Neural progenitor cell (in vitro differentiated cells): ENCODE measurements around the gene RMDN2. TPM values are rescaled to one million over a fixed set of nuclear protein-coding genes. Genes with fewer than 3 reads are reported as not detected.
"Not testable (repeated sequence)": the region's sequence is repeated elsewhere in the genome, so short reads cannot be mapped to it uniquely, and the experiment has no call there.

Source experiments
- DNase-seq: peaks from one replicate; pipeline ENCODE4 v3.0.0-alpha.2; 2016; ENCODE audit warnings: low spot score
- H2AFZ ChIP-seq: fragments of 200-600 bp; sonication (generic); replicated peaks from 2 replicates; pipeline ENCODE4 v1.6.1; 2016; ENCODE audit warnings: antibody characterized with exemption
- H3F3A ChIP-seq: fragments of 200-600 bp; sonication (generic); 2 replicates; pipeline ENCODE4 v1.6.1; 2016; ENCODE audit warnings: antibody characterized with exemption, low read depth
- H3K27ac ChIP-seq: fragments of 200-600 bp; sonication (generic); 2 replicates; pipeline ENCODE4 v1.5.1; 2016; ENCODE audit warnings: mild to moderate bottlenecking
- H3K27me3 ChIP-seq: fragments of 200-600 bp; sonication (generic); 2 replicates; pipeline ENCODE4 v1.6.1; 2016; ENCODE audit warnings: mild to moderate bottlenecking, moderate library complexity
- H3K36me3 ChIP-seq: fragments of 200-600 bp; sonication (generic); 2 replicates; pipeline ENCODE4 v1.5.1; 2016
- H3K4me1 ChIP-seq: fragments of 200-600 bp; sonication (generic); 2 replicates; pipeline ENCODE4 v1.6.1; 2016; ENCODE audit warnings: mixed run types
- H3K4me2 ChIP-seq: fragments of 200-600 bp; sonication (generic); 2 replicates; pipeline ENCODE4 v1.6.1; 2016
- H3K4me3 ChIP-seq: fragments of 200-600 bp; sonication (generic); 2 replicates; pipeline ENCODE4 v1.5.1; 2016
- H3K79me2 ChIP-seq: fragments of 200-600 bp; sonication (generic); 2 replicates; pipeline ENCODE4 v1.6.1; 2016; ENCODE audit warnings: low read depth
- H3K9ac ChIP-seq: fragments of 200-600 bp; sonication (generic); 2 replicates; pipeline ENCODE4 v1.6.1; 2016
- H3K9me3 ChIP-seq: fragments of 200-600 bp; sonication (generic); 2 replicates; pipeline ENCODE4 v1.5.1; 2016; ENCODE audit warnings: low read depth
- H4K20me1 ChIP-seq: fragments of 200-600 bp; sonication (generic); 2 replicates; pipeline ENCODE4 v1.6.1; 2016; ENCODE audit warnings: low read depth
- H3K27ac Mint-ChIP-seq: 3 replicates; pipeline ENCODE4 v1.8.0; 2021; ENCODE audit warnings: mixed read lengths
- H3K27me3 Mint-ChIP-seq: 2 replicates; pipeline ENCODE4 v1.8.0; 2022; ENCODE audit warnings: low read depth, mild to moderate bottlenecking, inconsistent platforms, moderate library complexity, mixed read lengths; ENCODE audit not compliant: insufficient read depth
- H3K36me3 Mint-ChIP-seq: 3 replicates; pipeline ENCODE4 v1.8.0; 2021; ENCODE audit warnings: mixed read lengths
- H3K4me1 Mint-ChIP-seq: 3 replicates; pipeline ENCODE4 v1.8.0; 2021; ENCODE audit warnings: mixed read lengths
- H3K4me3 Mint-ChIP-seq: 3 replicates; pipeline ENCODE4 v1.8.0; 2021; ENCODE audit warnings: mild to moderate bottlenecking, moderate library complexity, mixed read lengths
- H3K9me3 Mint-ChIP-seq: 3 replicates; pipeline ENCODE4 v1.8.0; 2020; ENCODE audit warnings: mixed read lengths
- CTCF ChIP-seq: fragments of 200-600 bp; sonication (generic); IDR thresholded peaks from 2 replicates; pipeline ENCODE4 v1.5.1; 2017; ENCODE audit warnings: antibody characterized with exemption, mild to moderate bottlenecking
- EZH2 ChIP-seq: fragments of 200-600 bp; sonication (generic); IDR thresholded peaks from 2 replicates; pipeline ENCODE4 v1.6.1; 2017; ENCODE audit warnings: antibody characterized with exemption, mild to moderate bottlenecking, moderate library complexity
- EZH2phosphoT487 ChIP-seq: fragments of 200-600 bp; sonication (generic); IDR thresholded peaks from 2 replicates; pipeline ENCODE4 v1.6.1; 2017; ENCODE audit warnings: antibody characterized with exemption
- total RNA-seq: library from RNA; depleted of rRNA; stranded (reverse); fragments of >200 nt; gene quantifications from 2 replicates; pipeline ENCODE4 v1.2.3, GENCODE V29; 2015; ENCODE audit warnings: low replicate concordance

RMDN2 gene
- total RNA-seq, 1 donor from 2014 or later = 10.3 TPM

GRCh38 chr2:38016219-38016618 is 91.1 kb downstream of the RMDN2 start:
- Histone ChIP-seq H3K36me3 (no peaks in the 10 kb centered on the region), H3K9me3 (no peaks in the 10 kb centered on the region), H3K79me2 (no peaks in the 10 kb centered on the region), H2AFZ (no peak overlapping the region), H4K20me1 (no peaks in the 10 kb centered on the region), H3K4me1 (no peaks in the 10 kb centered on the region), H3F3A (no peaks in the 10 kb centered on the region), H3K27ac (no peak overlapping the region), H3K4me2 (no peak overlapping the region), H3K27me3 (no peaks in the 10 kb centered on the region), H3K4me3 (no peak overlapping the region), H3K9ac (no peak overlapping the region)
- no peaks in the 10 kb centered on the region for H3K27me3 Mint-ChIP-seq
- H3K36me3 Mint-ChIP-seq = peaks cover 2% of the 10 kb centered on the region
- H3K4me3 Mint-ChIP-seq = no peak overlapping the region
- peaks cover 2% of the 10 kb centered on the region for H3K9me3 Mint-ChIP-seq
- no peak overlapping the region for H3K27ac Mint-ChIP-seq
- H3K4me1 Mint-ChIP-seq = no peaks in the 10 kb centered on the region
- DNase-seq = no peak
- TF ChIP-seq CTCF (no peak), EZH2 (no peak), EZH2phosphoT487 (no peak)

DNA sequence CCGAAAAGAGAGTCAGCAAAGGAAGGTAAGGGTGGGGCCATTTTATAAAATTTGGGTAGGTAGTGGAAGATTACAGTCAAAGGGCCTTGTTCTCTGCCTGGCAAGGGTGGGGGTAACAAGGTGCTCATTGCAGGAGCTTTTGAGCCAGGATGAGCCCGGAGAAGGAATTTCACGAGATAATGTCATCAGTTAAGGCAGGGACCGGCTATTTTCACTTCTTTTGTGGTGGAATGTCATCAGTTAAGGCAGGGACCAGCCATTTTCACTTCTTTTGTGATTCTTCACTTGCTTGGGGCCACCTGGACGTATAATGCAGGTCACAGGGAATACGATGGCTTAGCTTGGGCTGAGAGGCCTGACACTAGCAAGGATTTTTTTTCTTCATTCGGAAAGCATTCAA is 92.7 kb downstream of the RMDN2 start:
- Mint-ChIP-seq H3K36me3 (peaks cover 2% of the 10 kb centered on the region), H3K27ac (no peak overlapping the region), H3K27me3 (no peaks in the 10 kb centered on the region), H3K4me3 (no peak overlapping the region), H3K4me1 (no peaks in the 10 kb centered on the region), H3K9me3 (peaks cover 5% of the 10 kb centered on the region)
- Histone ChIP-seq H3K27ac (no peak overlapping the region), H3K4me1 (no peaks in the 10 kb centered on the region), H4K20me1 (no peaks in the 10 kb centered on the region), H2AFZ (no peak overlapping the region), H3K79me2 (no peaks in the 10 kb centered on the region), H3K9me3 (no peaks in the 10 kb centered on the region), H3K27me3 (no peaks in the 10 kb centered on the region), H3K9ac (no peak overlapping the region), H3K4me3 (no peak overlapping the region), H3F3A (no peaks in the 10 kb centered on the region), H3K4me2 (no peak overlapping the region), H3K36me3 (no peaks in the 10 kb centered on the region)
- DNase-seq = no peak
- no peak for TF ChIP-seq EZH2phosphoT487
- no peak for TF ChIP-seq EZH2
- no peak for TF ChIP-seq CTCF

DNA sequence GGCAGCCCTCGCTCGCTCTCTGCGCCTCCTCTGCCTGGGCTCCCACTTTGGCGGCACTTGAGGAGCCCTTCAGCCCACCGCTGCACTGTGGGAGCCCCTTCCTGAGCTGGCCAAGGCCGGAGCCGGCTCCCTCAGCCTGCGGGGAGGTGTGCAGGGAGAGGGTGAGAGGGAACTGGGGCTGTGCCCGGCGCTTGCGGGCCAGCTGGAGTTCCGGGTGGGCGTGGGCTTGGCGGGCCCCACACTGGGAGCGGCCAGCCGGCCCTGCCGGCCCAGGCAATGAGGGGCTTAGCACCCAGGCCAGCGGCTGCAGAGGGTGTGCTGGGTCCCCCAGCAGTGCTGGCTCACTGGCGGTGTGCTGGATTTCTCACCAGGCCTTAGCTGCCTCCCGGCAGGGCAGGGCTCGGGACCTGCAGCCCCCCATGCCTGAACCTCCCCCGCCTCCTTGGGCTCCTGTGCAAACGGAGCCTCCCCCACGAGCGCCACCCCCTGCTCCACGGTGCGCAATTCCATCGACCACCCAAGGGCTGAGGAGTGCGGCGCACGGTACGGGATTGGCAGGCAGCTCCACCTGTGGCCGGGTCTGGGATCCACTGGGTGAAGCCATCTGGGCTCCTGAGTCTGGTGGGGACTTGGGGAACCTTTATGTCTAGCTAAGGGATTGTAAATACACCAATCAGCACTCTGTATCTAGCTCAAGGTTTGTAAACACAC is 95.4 kb downstream of the RMDN2 start:
- H3K4me2 ChIP-seq, H3K9me3 Mint-ChIP-seq, H3K27ac Mint-ChIP-seq: not testable (repeated sequence)

GRCh38 chr2:38021589-38021988 is 96.5 kb downstream of the RMDN2 start:
- no peaks in the 10 kb centered on the region for H3K27me3 Mint-ChIP-seq
- Histone ChIP-seq H3K27me3 (no peaks in the 10 kb centered on the region), H3K27ac (no peak overlapping the region), H4K20me1 (no peaks in the 10 kb centered on the region), H3K79me2 (no peaks in the 10 kb centered on the region), H3K9ac (no peak overlapping the region), H3K36me3 (no peaks in the 10 kb centered on the region), H3K9me3 (no peaks in the 10 kb centered on the region), H2AFZ (no peak overlapping the region), H3K4me1 (no peaks in the 10 kb centered on the region), H3F3A (no peaks in the 10 kb centered on the region), H3K4me3 (no peak overlapping the region), H3K4me2 (no peak overlapping the region)
- H3K4me3 Mint-ChIP-seq = no peak overlapping the region
- H3K27ac Mint-ChIP-seq = no peak overlapping the region
- TF ChIP-seq CTCF (no peak), EZH2phosphoT487 (no peak), EZH2 (no peak)
- H3K9me3 Mint-ChIP-seq = peaks cover 3% of the 10 kb centered on the region
- H3K36me3 Mint-ChIP-seq = no peaks in the 10 kb centered on the region
- no peaks in the 10 kb centered on the region for H3K4me1 Mint-ChIP-seq
- DNase-seq = no peak

More for the DNA sequence above, 95.4 kb downstream of the RMDN2 start:
- not testable (repeated sequence) for H3K36me3 Mint-ChIP-seq, H3F3A ChIP-seq, H2AFZ ChIP-seq, H3K4me1 Mint-ChIP-seq, H3K4me3 ChIP-seq, H3K36me3 ChIP-seq, H3K79me2 ChIP-seq, H3K27ac ChIP-seq, H3K4me1 ChIP-seq, H3K9me3 ChIP-seq, H3K27me3 ChIP-seq, H3K9ac ChIP-seq, H3K27me3 Mint-ChIP-seq, H4K20me1 ChIP-seq, DNase-seq, H3K4me3 Mint-ChIP-seq
